HCT116 (cell line): ENCODE results near the gene RBM38. TPM values are rescaled to one million over a fixed set of nuclear protein-coding genes. Genes with fewer than 3 reads are reported as not detected.

Source experiments
- ATAC-seq: fragments of 200-7000 bp; cut with Tn5 transposase; 2 replicates; pipeline ENCODE4 v1.9.1; 2020; ENCODE audit warnings: mild to moderate bottlenecking, moderate library complexity
- BruUV-seq: library from RNA; stranded (reverse); fragments of 400-500 nt; replicated peaks from 2 replicates; lab custom pipeline; 2021; lab: Mats Ljungman, UMichigan
- CTCF ChIA-PET: fragments of 300-600 bp; sonication (Branson Sonifier 250); formaldehyde crosslinking; loops from one replicate; lab custom pipeline; 2021; ENCODE audit warnings: antibody characterized with exemption; lab: Charles Lee
- POLR2A ChIA-PET: fragments of 300-600, 350-600 bp; sonication (Branson Sonifier 250); formaldehyde crosslinking; loops from one replicate; lab custom pipeline; 2021; ENCODE audit warnings: antibody characterized with exemption; lab: Charles Lee
- RAD21 ChIA-PET, 2 experiments: fragments of 300-600 bp; sonication (Branson Sonifier 250); formaldehyde crosslinking; loops; one replicate each; lab custom pipeline; 2023; ENCODE audit warnings: low total read pairs in 2 of 2; ENCODE audit not compliant: uncharacterized antibody in 2 of 2, unreplicated experiment in 2 of 2, low non-redundant PET in 1 of 2; lab: Charles Lee
- DNase-seq: peaks from one replicate; pipeline ENCODE4 v3.0.0-alpha.2; 2010; ENCODE audit warnings: low read depth, low spot score
- H2AFZ ChIP-seq: fragments of 200-600 bp; shearing (Covaris generic), sonication (generic); 2 replicates; pipeline ENCODE4 v1.6.1; 2017; ENCODE audit warnings: low read depth, mixed run types, mixed read lengths, antibody characterized with exemption, low read length; ENCODE audit not compliant: poor library complexity, severe bottlenecking
- H3K27ac ChIP-seq: 2 replicates; pipeline ENCODE4 v1.5.1; 2012; ENCODE audit warnings: low read depth, low read length
- H3K27me3 ChIP-seq: fragments of 200-600 bp; sonication (generic); 2 replicates; pipeline ENCODE4 v1.6.1; 2016; ENCODE audit warnings: mixed run types, low read length, mixed read lengths; ENCODE audit not compliant: insufficient read depth
- H3K36me3 ChIP-seq, 2 experiments: fragments of 200-500 bp in 1 of 2; fragments of 200-600 bp in 1 of 2; sonication (Bioruptor generic) in 1 of 2; sonication (generic) in 1 of 2; 2 replicates each; pipeline versions ENCODE4 v1.5.1 to v1.6.1; 2014 to 2016; ENCODE audit warnings: low read length in 2 of 2, inconsistent platforms in 1 of 2, mixed read lengths in 1 of 2, mixed run types in 1 of 2; ENCODE audit not compliant: insufficient read depth in 2 of 2, control insufficient read depth in 1 of 2
- H3K4me1 ChIP-seq, 2 experiments: fragments of 200-600 bp in 1 of 2; sonication (generic) in 1 of 2; 2 replicates each; pipeline versions ENCODE4 v1.5.1 to v1.6.1; 2012 to 2017; ENCODE audit warnings: low read length in 2 of 2, inconsistent platforms in 1 of 2, mild to moderate bottlenecking in 1 of 2, mixed read lengths in 1 of 2, mixed run types in 1 of 2, moderate library complexity in 1 of 2; ENCODE audit not compliant: insufficient read depth in 2 of 2, control insufficient read depth in 1 of 2
- H3K4me2 ChIP-seq: fragments of 200-600 bp; sonication (generic); 2 replicates; pipeline ENCODE4 v1.6.1; 2017; ENCODE audit warnings: mixed run types, low read length, mixed read lengths
- H3K4me3 ChIP-seq, 2 experiments: fragments of 200-600 bp in 1 of 2; sonication (generic) in 1 of 2; replicated peaks in 1 of 2; 2 replicates each; pipeline ENCODE4 v1.5.1; 2011 to 2016; ENCODE audit warnings: low read length in 2 of 2, control low read depth in 1 of 2, low read depth in 1 of 2, mild to moderate bottlenecking in 1 of 2, mixed read lengths in 1 of 2, mixed run types in 1 of 2
- H3K79me2 ChIP-seq: fragments of 200-600 bp; sonication (generic); 2 replicates; pipeline ENCODE4 v1.6.1; 2017; ENCODE audit warnings: mild to moderate bottlenecking, mixed run types, low read length, moderate library complexity, mixed read lengths; ENCODE audit not compliant: insufficient read depth
- H3K9ac ChIP-seq: fragments of 200-600 bp; sonication (generic); 2 replicates; pipeline ENCODE4 v1.6.1; 2016; ENCODE audit warnings: low read length, mixed read lengths
- H3K9me2 ChIP-seq: fragments of 200-600 bp; sonication (generic), shearing (Covaris generic); 2 replicates; pipeline ENCODE4 v1.6.1; 2017; ENCODE audit warnings: mixed run types, mild to moderate bottlenecking, moderate library complexity; ENCODE audit not compliant: insufficient read depth
- H3K9me3 ChIP-seq, 2 experiments: fragments of 200-500 bp in 1 of 2; fragments of 200-600 bp in 1 of 2; sonication (Bioruptor generic) in 1 of 2; sonication (generic) in 1 of 2; 2 replicates each; pipeline ENCODE4 v1.6.1; 2014 to 2017; ENCODE audit warnings: low read length in 2 of 2, mixed read lengths in 2 of 2, inconsistent platforms in 1 of 2, low read depth in 1 of 2, mild to moderate bottlenecking in 1 of 2, mixed run types in 1 of 2, moderate library complexity in 1 of 2; ENCODE audit not compliant: control insufficient read depth in 1 of 2, insufficient read depth in 1 of 2
- H4K20me1 ChIP-seq: fragments of 200-600 bp; sonication (generic), shearing (Covaris generic); 2 replicates; pipeline ENCODE4 v1.6.1; 2017; ENCODE audit warnings: mixed run types, mild to moderate bottlenecking, moderate library complexity; ENCODE audit not compliant: insufficient read depth
- EGR1 ChIP-seq: IDR thresholded peaks from 2 replicates; pipeline ENCODE4 v1.6.1; 2012; ENCODE audit warnings: low read depth
- POLR2AphosphoS5 ChIP-seq: IDR thresholded peaks from 2 replicates; pipeline ENCODE4 v1.6.1; 2011; ENCODE audit warnings: mild to moderate bottlenecking, low read depth, low read length, moderate library complexity
- TCF7L2 ChIP-seq: IDR thresholded peaks from 2 replicates; pipeline ENCODE4 v1.7.0; 2011; ENCODE audit warnings: borderline replicate concordance, inconsistent platforms; ENCODE audit not compliant: insufficient read depth, insufficient read length; ENCODE audit errors: extremely low read depth
- ZNF274 ChIP-seq: fragments of 200-500 bp; sonication (Bioruptor generic); IDR thresholded peaks from 2 replicates; pipeline ENCODE4 v1.6.1; 2014; ENCODE audit warnings: mild to moderate bottlenecking, low read depth, low read length, inconsistent platforms
- intact Hi-C: fragments of 100-400 bp; cut with micrococcal nuclease; formaldehyde crosslinking; loops from 2 replicates; pipeline ENCODE4 v1.10.0; 2022
- total RNA-seq: library from RNA; stranded (reverse); gene quantifications from one replicate; pipeline ENCODE4 v1.2.1, GENCODE V29; 2021; ENCODE audit not compliant: unreplicated experiment
- TF ChIP-seq, protein P1 (sequence below), 3 experiments: fragments of 200-600 bp in 1 of 3; sonication (generic) in 1 of 3; IDR thresholded peaks in 2 of 3; conservative IDR thresholded peaks in 1 of 3; 2 replicates each; pipeline ENCODE4 v1.5.1; 2012 to 2017; ENCODE audit warnings: low read depth in 2 of 3, low read length in 2 of 3, antibody characterized with exemption in 1 of 3, borderline replicate concordance in 1 of 3, control low read depth in 1 of 3, mild to moderate bottlenecking in 1 of 3, mixed read lengths in 1 of 3, mixed run types in 1 of 3, moderate library complexity in 1 of 3; ENCODE audit not compliant: insufficient read depth in 1 of 3

RBM38 gene
- total RNA-seq, 1 experiment from 2014 or later = 36.2 TPM

DNA sequence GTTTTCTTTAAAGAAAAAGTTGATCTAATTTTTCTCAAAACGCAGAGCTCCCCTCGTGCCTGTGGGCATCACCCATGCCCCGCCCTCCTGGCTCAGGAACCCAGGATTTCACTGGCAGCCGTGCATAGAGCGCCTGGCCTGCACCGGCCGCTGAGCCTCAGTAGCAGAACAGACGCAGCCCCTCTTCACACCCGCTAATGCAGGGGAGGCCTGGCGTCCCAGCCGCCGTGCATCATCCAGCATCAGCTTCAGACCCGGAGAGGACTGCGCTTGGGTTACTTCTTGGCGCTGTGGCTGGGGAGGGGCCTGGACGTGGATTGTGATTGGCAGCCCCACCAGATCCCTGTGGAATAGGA, 18.1 kb downstream of the RBM38 start:
- intact Hi-C loops = no loop called here
- RAD21 ChIA-PET = no interaction called here
- ATAC-seq (no peak), DNase-seq (no peak)
- no peaks in the 10 kb centered on the region for H4K20me1 ChIP-seq
- H3K4me1 ChIP-seq = no peaks in the 10 kb centered on the region
- H3K36me3 ChIP-seq = peaks cover 9 to 18% of the 10 kb centered on the region in 2 experiments; a peak in 3 of 4 replicates
- no peaks in the 10 kb centered on the region for H3K9me2 ChIP-seq
- no peak overlapping the region for H3K4me2 ChIP-seq
- no peak overlapping the region for H3K27ac ChIP-seq
- no peak overlapping the region for H3K9ac ChIP-seq
- TF ChIP-seq, protein P1, sequence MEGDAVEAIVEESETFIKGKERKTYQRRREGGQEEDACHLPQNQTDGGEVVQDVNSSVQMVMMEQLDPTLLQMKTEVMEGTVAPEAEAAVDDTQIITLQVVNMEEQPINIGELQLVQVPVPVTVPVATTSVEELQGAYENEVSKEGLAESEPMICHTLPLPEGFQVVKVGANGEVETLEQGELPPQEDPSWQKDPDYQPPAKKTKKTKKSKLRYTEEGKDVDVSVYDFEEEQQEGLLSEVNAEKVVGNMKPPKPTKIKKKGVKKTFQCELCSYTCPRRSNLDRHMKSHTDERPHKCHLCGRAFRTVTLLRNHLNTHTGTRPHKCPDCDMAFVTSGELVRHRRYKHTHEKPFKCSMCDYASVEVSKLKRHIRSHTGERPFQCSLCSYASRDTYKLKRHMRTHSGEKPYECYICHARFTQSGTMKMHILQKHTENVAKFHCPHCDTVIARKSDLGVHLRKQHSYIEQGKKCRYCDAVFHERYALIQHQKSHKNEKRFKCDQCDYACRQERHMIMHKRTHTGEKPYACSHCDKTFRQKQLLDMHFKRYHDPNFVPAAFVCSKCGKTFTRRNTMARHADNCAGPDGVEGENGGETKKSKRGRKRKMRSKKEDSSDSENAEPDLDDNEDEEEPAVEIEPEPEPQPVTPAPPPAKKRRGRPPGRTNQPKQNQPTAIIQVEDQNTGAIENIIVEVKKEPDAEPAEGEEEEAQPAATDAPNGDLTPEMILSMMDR (IDR thresholded peaks at IDR 0.05 in 2 of 3, conservative IDR thresholded peaks at IDR 0.05 in 1 of 3; ENCODE audit: borderline replicate concordance in 1 of 3, insufficient read depth in 1 of 3, low read depth in 2 of 3, low read length in 2 of 3) = no peak
- TF ChIP-seq TCF7L2 (no peak), POLR2AphosphoS5 (no peak), EGR1 (no peak)
- TF ChIP-seq, all 23 proteins: peak for 0
- no peaks in the 10 kb centered on the region for H3K27me3 ChIP-seq
- H3K79me2 ChIP-seq = no peaks in the 10 kb centered on the region; the same call in 1 of the 2 replicates
- no peak overlapping the region for H2AFZ ChIP-seq
- H3K4me3 ChIP-seq = no peak overlapping the region
- H3K9me3 ChIP-seq = no peaks in the 10 kb centered on the region
- ChIA-PET CTCF (no interaction called here), POLR2A (no interaction called here)
- no TSS peak for BruUV-seq

DNA sequence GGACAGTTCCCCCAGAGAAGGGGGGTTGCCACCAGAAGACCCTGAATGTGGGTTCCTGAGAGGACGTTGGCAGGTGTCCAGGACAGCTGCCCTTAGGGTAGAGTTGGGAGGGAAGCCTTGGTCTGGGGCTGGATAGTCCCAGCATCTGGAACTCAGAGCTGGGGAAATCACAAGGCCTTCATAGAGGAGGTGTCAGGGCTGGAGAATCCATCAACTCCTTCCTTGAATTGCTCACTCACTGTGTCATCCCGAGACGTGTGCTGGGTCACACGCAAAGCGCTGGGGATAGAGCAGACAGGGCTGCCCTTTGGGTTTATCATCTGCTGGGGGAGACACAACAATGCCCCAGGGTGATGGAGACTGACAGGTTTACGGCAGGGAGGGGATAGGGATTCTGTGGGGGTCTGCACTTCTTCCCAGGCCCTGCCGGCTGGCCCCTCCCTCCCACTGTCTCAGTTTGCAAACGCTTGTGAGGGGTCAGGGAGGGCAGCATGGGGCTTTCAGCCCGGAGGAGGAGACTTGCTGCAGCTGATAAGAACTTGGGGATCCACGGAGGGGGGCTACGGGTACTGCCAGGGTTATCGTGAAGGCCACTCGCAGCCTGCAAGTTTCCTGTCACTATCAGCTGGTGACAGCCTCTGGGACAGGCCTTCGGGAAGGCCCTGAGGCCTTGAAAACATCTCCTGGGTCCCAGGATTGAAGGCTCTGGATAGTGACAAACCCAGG, 18.6 kb downstream of the RBM38 start:
- RAD21 ChIA-PET = no interaction called here
- ATAC-seq (no peak), DNase-seq (no peak)
- no peak overlapping the region for H3K4me3 ChIP-seq
- H3K9ac ChIP-seq = no peak overlapping the region
- POLR2A ChIA-PET = no interaction called here
- H3K27ac ChIP-seq = no peak overlapping the region
- intact Hi-C loops = no loop called here
- no peaks in the 10 kb centered on the region for H3K9me3 ChIP-seq
- no peak overlapping the region for H3K4me2 ChIP-seq
- H3K27me3 ChIP-seq = no peaks in the 10 kb centered on the region
- no peaks in the 10 kb centered on the region; the same call in 1 of the 2 replicates for H3K79me2 ChIP-seq
- H3K36me3 ChIP-seq = peaks cover 6 to 16% of the 10 kb centered on the region in 2 experiments; a peak in 3 of 4 replicates
- no peaks in the 10 kb centered on the region for H4K20me1 ChIP-seq
- H2AFZ ChIP-seq = no peak overlapping the region
- CTCF ChIA-PET = no interaction called here
- H3K9me2 ChIP-seq = no peaks in the 10 kb centered on the region
- peaks cover 0 to 3% of the 10 kb centered on the region in 2 experiments; a peak in 2 of 4 replicates for H3K4me1 ChIP-seq
- TF ChIP-seq ZNF274 = no peak
- BruUV-seq = no TSS peak
